OCI-LY1 (cell line): ENCODE measurements around the gene ZDHHC14.

Experiments
- EZH2 ChIP-seq: fragments of 200-600 bp; sonication (generic), shearing (Covaris generic); IDR thresholded peaks from 2 replicates; pipeline ENCODE4 v1.8.0; 2017; ENCODE audit warnings: borderline replicate concordance, mixed run types, mild to moderate bottlenecking, antibody characterized with exemption, low read length, moderate library complexity, mixed read lengths
- TF ChIP-seq, protein P1 (sequence below): fragments of 200-600 bp; sonication (generic), shearing (Covaris generic); IDR thresholded peaks from 2 replicates; pipeline ENCODE4 v1.5.1; 2017; ENCODE audit warnings: mild to moderate bottlenecking, antibody characterized with exemption, low read length, moderate library complexity, mixed read lengths

DNA sequence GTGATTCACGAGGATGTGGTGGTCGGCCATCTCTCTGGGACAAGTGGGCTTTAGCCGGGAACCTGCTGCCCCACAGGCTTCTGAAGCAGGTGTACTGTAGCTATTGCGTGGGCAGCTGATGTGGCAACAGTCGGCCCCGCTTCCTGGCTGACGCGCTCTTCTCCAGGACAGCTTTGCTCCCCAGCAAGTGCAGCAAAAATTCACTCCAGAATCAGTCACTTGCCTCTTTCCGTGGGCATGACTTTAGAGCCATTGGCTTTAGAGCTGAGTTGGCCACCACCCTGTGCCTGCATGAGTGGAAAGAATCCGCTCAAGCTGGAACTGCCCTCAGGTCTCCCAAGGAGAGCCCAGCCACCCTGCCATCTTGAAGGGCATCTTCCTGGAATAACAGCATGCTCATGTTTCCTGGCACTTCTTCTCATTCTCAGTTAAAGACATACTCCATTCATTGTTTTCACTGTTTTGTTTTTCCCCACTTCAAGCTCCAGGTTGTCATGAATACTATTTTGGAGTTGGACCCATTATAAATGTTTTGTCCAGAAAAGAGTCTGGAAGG is 178.3 kb downstream of the ZDHHC14 start:
- TF ChIP-seq, protein P1, sequence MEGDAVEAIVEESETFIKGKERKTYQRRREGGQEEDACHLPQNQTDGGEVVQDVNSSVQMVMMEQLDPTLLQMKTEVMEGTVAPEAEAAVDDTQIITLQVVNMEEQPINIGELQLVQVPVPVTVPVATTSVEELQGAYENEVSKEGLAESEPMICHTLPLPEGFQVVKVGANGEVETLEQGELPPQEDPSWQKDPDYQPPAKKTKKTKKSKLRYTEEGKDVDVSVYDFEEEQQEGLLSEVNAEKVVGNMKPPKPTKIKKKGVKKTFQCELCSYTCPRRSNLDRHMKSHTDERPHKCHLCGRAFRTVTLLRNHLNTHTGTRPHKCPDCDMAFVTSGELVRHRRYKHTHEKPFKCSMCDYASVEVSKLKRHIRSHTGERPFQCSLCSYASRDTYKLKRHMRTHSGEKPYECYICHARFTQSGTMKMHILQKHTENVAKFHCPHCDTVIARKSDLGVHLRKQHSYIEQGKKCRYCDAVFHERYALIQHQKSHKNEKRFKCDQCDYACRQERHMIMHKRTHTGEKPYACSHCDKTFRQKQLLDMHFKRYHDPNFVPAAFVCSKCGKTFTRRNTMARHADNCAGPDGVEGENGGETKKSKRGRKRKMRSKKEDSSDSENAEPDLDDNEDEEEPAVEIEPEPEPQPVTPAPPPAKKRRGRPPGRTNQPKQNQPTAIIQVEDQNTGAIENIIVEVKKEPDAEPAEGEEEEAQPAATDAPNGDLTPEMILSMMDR: no peak
- TF ChIP-seq EZH2: no peak
